HG02571 (cell line): Measurements from ENCODE around the gene TACC2.

Experiments
- ATAC-seq: cut with Tn5 transposase; IDR thresholded peaks from one replicate; pipeline ENCODE4 v1.9.1; 2021; ENCODE audit warnings: mild to moderate bottlenecking, moderate library complexity; ENCODE audit not compliant: unreplicated experiment

Gene TACC2

DNA sequence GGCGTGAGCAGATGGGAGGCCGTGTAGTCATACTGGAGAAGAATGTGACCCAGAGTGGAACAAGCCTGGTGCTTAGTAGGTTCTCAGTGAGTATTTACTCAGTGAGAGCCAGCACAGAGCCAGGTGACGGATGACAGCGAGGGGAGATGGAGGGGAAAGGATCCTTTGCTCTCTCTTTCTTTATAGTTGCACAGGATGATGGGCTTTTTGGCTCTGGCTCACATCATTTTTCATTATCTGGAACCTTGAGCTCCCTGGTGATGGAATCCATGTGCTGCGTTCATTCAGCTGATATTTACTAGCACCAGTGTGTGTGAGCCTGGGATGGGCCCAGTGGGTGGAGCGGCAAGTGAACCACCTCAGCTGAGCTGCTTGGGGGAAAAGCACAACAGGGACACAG, 299.3 kb downstream of the TACC2 start:
- ATAC-seq, result no peak

- ATAC-seq, result no peak
Observed at GRCh38 chr10:122288917-122289316, 300.0 kb downstream of the TACC2 start.

DNA sequence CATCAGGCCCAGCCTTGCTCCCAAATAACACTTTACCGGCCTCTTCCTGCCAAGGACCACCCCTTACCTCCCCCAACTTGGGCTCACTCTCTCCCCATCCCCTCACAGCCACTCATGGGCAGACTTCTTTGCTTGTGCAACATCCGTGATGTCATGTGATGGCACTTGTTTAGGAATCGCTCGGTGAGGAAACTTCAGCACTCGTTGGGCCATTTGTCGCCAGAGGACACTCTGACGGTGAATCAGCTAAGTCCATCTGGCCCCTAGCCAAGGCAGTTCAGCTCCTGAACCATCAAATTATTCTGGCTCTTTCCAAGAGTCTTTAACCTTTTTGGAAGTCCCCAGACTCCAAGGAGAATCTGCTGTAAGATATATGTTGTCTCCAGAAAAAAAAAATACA, 301.4 kb downstream of the TACC2 start:
- ATAC-seq, result no peak

DNA sequence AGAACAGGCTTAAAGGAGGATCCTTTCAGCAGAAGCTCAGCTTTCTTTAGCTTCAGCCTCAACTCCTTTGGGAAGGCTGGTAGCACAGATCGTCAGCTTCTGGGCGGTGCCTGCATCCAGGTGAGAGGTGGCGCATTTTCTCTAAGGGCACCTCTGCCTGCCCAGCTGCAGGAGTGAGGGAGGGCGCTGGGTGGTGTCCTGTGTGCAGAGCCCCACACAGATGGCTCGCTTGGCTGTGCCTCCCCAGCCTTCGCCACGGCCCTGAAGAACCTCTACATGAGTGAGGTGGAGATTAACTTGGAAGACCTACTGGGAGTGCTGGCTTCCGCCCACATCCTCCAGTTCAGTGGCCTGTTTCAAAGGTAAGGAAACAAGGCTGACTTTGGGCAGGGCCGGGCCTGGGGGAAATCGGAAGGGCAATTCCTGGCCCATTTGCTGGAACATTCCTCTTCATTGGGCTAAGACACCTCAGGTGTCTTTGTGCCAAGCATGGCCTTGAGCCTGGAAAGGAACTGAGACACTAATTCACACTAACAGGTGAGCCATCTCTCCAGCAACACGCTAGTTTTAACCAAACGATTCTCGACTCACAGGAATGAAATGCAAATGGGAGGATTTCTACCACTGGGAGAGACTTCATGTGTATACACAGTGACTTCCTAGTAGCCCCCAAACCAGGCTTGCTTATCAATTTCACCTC, 302.0 kb downstream of the TACC2 start:
- ATAC-seq, result no peak

DNA sequence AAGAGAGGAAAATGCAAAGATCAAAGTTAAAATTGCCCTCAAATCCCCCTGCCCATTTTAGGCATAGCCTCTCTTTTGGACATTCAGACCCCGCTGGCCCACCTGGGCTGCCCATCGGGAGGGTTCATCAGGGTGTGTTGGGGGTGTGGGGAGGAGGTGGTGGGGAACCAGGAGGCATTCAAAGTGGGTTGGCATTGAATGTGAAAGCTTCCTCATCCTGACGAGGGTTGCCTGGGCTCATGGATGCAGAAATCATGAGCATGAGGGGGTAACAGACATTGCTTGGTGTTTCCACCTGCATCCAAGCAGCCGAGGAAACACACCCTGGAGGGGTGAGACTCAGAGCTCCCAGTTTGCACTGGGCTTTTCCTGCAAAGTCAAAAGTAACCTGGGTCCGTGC, 302.8 kb downstream of the TACC2 start:
- no peak for ATAC-seq

- ATAC-seq, result no peak
Observed at GRCh38 chr10:122292376-122292775, 303.4 kb downstream of the TACC2 start.

GRCh38 chr10:122293156-122293960, 304.4 kb downstream of the TACC2 start:
- ATAC-seq, result no peak

DNA sequence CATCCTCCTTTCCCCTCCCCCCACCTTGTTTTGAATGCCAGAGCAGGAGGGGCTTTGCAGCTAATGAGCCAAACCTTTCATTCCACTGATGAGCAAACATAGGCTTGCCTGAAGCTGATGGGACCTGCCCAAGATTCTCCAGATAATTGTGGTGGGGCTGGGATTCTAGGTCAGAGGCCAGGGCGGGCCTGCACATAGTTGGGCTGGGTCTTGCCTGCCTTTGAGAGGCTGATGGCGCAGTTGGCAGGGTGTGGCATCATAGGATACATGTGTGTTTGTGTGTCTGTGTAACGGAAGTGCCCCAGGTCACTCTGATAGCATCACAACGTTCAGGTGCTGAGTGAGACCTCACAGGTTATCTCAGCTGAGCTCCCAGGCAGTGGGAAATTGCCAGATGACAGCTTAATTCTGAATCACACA, 305.0 kb downstream of the TACC2 start:
- no peak for ATAC-seq

- no peak for ATAC-seq
Observed at GRCh38 chr10:122294511-122295450, 305.8 kb downstream of the TACC2 start.

- no peak for ATAC-seq
Observed at GRCh38 chr10:122295451-122295809, 306.5 kb downstream of the TACC2 start.

GRCh38 chr10:122296363-122297120, 307.6 kb downstream of the TACC2 start:
- no peak for ATAC-seq

DNA sequence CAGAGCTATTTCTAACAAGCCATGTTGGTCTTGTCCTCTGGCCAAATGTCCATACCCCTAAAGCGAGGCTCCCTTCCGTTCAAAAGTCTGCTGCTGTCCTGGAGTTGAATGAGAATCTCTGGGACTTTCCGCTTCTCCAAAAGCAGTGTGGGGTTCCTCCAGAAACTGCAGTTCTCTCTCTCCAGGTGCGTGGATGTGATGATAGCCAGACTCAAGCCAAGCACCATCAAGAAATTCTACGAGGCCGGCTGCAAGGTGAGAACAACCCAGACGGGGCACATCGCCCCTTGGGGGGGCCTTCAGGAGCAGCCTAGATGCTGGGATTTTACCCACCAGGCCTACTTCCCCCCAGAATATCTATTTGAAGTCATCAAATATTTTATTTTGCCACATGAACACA, 308.6 kb downstream of the TACC2 start:
- no peak for ATAC-seq

DNA sequence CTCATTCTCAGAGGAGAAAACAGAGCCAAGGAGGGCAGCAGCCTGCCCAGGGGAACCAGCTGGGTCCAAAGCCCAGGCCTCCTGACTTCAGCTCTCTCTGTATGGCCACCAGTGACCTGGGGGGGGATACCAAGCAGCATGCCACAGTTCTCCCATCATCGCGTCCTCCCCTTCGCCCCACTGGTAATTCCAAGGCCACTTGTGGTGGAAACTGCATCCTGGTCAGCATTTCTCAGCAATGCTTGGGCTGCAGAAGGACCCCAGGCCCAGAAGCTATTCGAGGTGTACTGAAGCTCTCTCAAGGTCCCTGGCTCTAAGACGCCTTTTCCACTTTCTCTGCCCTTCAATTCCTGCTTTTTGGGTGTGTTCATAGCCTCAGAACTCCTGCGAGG, 309.2 kb downstream of the TACC2 start:
- no peak for ATAC-seq

GRCh38 chr10:122298598-122299301, 309.8 kb downstream of the TACC2 start:
- ATAC-seq, result no peak

GRCh38 chr10:122299423-122300075, 310.6 kb downstream of the TACC2 start:
- no peak for ATAC-seq

DNA sequence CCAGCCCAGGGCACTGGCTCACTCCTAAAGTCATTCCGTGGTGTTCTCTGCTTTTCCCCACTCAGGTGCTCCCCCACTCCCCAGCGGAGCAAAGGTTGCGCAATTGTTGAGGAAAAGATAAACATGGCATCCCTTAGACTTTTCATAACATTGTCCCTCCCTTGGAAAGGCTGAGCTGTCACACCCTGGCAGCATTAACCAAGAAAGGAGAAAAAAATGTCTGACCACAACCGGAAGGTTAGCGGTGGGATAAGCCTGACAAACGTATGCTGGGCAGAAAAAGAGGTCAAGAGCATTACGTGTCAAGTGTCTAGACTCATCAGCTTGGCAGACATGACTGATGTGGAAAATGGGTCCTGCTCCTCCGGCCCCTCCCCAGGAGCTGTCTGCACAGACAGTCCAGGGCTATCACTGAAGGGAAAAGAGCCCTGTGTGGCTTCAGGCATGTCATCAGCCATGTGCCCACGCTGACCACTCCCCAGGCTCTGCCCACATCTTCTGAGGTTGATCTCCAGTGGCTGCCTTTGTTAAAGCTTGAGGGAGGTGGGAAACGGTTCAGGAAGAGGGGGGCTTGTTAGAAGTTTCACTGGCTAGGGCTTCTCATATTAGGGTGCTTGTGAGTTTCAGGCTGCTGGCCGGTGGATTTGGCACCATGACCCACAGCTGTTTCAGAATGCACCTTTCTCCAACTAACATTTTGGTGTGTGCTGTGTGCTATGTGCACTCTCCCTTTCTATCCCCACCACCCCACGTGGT, 312.3 kb downstream of the TACC2 start:
- ATAC-seq, result no peak

- no peak for ATAC-seq
Observed at GRCh38 chr10:122301811-122302115, 312.8 kb downstream of the TACC2 start.

DNA sequence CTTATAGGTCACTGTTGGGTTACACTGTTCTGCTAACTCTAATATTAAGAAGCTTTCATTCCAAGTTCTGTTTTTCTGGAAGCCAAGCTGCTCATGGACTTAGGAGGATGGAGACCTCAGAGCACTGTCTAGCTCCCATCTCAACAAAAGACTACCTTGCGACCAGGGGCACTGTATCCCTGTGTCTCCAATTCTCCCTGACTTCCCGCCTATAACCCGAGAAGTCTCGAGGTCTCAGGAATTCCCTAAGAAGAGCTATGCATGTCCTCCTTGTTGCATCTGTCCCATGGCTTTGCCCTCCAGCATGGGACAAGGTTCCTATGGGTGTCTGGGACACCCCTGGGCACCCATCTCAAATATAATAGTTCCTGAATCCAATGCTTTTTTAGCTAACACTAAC, 313.4 kb downstream of the TACC2 start:
- ATAC-seq, result no peak
